Ectodermal cell (in vitro differentiated cells): ENCODE data around the gene KRT34.
"Not testable (repeated sequence)": the region's sequence is repeated elsewhere in the genome, so short reads cannot be mapped to it uniquely, and the experiment has no call there.

Experiments used
- H3K27ac ChIP-seq: 2 replicates; pipeline ENCODE4 v1.7.0; 2013; ENCODE audit warnings: mild to moderate bottlenecking, low read depth, low read length; ENCODE audit not compliant: insufficient read depth, poor library complexity, severe bottlenecking
- H3K27me3 ChIP-seq: 2 replicates; pipeline ENCODE4 v1.7.0; 2013; ENCODE audit warnings: mild to moderate bottlenecking, low read length; ENCODE audit not compliant: insufficient read depth, control insufficient read depth, poor library complexity, severe bottlenecking
- H3K36me3 ChIP-seq: one replicate; pipeline ENCODE4 v1.7.0; 2013; ENCODE audit warnings: low read length; ENCODE audit not compliant: control insufficient read depth, insufficient read depth
- H3K4me1 ChIP-seq: one replicate; pipeline ENCODE4 v1.7.0; 2013; ENCODE audit warnings: low read length; ENCODE audit not compliant: control insufficient read depth, insufficient read depth
- H3K4me3 ChIP-seq: 2 replicates; pipeline ENCODE4 v1.7.0; 2013; ENCODE audit warnings: low read depth, low read length, control low read depth; ENCODE audit not compliant: insufficient read depth
- H3K9me3 ChIP-seq: 2 replicates; pipeline ENCODE4 v1.7.0; 2013; ENCODE audit warnings: mild to moderate bottlenecking, low read length, moderate library complexity; ENCODE audit not compliant: control insufficient read depth
- WGBS, 2 experiments: methylation state at CpG; one replicate each; pipeline ENCODE4 v1.1.7; 2013; ENCODE audit warnings: missing lambda C conversion rate in 2 of 2; 5-methylcytosine and 5-hydroxymethylcytosine counted together

Gene KRT34

DNA sequence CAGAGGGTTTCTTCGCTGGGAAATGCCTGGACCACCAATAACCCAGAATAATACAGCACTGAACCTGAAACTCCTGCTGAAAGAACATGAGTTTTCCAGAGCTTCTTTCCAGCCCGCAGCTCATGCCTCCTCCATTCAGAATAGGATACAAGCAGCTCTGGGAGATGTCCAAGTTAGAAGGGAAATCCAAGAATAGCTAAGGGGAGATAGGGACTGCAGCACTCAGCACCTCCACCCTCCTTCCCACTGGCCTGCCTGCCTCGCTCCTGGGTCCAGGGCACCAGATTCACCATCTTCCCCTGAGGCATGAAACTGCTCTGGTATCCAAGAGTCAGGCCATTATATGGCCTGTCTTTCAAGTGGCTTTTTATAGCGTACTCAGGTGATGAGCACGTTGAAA is 11.2 kb upstream of the KRT34 start:
- Histone ChIP-seq H3K36me3 (no peaks in the 10 kb centered on the region), H3K9me3 (no peaks in the 10 kb centered on the region), H3K27me3 (no peaks in the 10 kb centered on the region), H3K4me3 (no peak overlapping the region), H3K4me1 (no peaks in the 10 kb centered on the region), H3K27ac (no peak overlapping the region)
- 88 to 95% methylated on average over 5 of the region's 5 CpGs for WGBS, 2 experiments

DNA sequence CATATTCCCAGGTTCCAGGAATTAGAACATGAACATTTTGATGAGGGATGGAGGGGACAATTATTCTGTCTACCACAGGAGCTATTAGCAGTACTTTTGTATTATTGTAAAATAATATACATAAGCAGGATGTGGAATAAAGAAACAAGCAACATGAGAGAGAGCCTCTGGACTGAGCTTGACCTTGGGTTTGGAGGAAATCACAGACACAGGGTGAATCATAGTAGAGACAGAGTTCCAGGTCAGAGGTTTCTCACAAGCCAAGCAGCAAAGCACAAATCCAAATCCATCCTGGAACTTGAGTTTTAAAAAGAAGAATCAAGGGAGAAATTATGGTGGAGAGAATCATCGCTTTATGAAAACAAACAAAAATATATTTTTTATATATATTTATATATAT is 10.2 kb upstream of the KRT34 start:
- H3K4me1 ChIP-seq, result no peaks in the 10 kb centered on the region
- no peaks in the 10 kb centered on the region for H3K27me3 ChIP-seq
- H3K4me3 ChIP-seq, result no peak overlapping the region
- H3K27ac ChIP-seq, result no peak overlapping the region
- H3K36me3 ChIP-seq, result no peaks in the 10 kb centered on the region
- H3K9me3 ChIP-seq, result no peaks in the 10 kb centered on the region
- no CpG with 5 or more reads among the region's 1 CpG for WGBS, 2 experiments

DNA sequence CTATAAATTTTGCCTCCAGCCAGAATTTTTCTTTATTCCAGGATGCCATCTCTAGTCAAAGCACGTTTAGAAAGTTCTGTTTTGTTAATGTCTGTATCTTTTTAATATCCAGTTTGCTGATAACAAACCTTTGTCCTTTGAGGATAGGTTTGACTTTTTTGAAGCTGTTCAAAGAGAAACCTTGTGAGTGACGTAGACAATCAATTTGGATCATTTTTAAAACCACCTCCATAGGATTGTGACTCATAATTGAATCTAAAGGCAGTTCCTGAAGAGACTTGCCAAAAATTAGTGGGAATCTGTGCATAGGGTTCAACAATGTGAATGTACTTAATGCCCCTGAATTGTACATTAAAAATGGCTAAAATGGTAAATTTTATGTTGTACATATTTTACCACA is 9.4 kb upstream of the KRT34 start:
- H3K9me3 ChIP-seq, result no peaks in the 10 kb centered on the region
- H3K4me3 ChIP-seq, result no peak overlapping the region
- H3K27ac ChIP-seq, result no peak overlapping the region
- H3K4me1 ChIP-seq, result no peaks in the 10 kb centered on the region
- no peaks in the 10 kb centered on the region for H3K27me3 ChIP-seq
- H3K36me3 ChIP-seq, result no peaks in the 10 kb centered on the region
- 85 to 90% methylated on average over 2 of the region's 2 CpGs for WGBS, 2 experiments

DNA sequence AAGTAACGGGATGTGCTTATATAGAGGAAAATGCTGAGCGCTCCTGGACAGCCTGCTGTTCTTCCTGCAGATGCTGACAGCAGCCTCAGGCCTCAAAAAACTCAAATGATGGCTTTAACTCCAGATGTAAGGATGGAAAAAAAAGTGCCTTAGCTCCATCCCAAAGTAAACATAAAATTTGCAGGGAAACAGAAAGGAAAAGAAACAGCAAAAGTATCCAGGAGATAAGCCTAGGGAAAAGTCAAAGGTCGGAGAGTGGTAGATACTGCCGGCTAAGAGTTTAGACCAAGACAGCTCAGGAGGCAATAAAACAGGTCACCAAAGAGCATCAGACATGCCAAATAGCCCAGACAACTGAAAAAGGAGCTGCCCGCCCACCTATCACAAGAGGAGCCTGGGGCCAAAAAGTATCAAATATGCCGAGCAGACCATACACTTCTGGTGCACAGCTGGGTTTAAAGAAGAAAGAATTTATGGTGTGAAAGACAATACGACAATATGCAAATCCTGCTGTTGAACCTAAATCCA is 8.4 kb upstream of the KRT34 start:
- Histone ChIP-seq H3K4me1 (no peaks in the 10 kb centered on the region), H3K9me3 (no peaks in the 10 kb centered on the region), H3K4me3 (no peak overlapping the region), H3K36me3 (no peaks in the 10 kb centered on the region), H3K27ac (no peak overlapping the region), H3K27me3 (no peaks in the 10 kb centered on the region)
- 91 to 94% methylated on average over 7 of the region's 7 CpGs for WGBS, 2 experiments

DNA sequence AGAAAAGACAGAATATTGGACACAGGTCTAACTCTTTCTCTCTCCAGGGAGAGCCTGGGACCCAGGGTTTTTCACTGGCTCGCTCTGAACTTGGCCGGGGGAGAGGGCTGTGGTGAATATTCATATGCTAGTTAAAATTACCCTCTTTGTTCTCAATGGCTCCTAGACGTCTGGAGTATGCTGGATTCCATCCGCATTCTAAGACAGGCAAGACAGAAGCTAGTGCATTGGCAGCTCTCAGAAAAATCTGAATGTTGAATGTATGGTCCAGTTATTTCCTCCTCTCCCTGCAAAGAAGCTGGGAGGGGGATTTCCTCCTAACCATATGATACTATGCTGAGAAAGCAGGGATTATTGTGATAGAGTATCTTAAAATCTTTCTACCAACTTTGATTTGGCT is 5.6 kb upstream of the KRT34 start:
- no peak overlapping the region for H3K27ac ChIP-seq

DNA sequence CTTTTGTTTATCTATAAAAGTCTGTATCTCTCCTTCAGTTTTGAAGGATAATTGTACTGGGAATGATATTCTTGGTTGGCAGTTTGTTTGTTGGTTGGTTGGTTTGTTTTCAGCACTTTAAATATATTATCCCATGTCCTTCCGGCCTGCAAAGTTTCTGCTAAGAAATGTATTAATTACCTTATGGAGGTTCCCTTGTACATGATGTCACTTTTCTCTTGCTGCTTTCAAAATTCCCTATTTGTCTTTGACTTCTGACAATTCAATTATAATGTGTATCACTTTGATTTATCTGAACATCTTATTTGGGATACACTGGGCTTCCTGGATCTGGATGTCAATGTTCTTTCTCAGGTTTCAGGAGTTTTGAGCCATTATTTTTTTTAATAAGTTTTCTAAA is 4.1 kb upstream of the KRT34 start:
- H3K9me3 ChIP-seq, result no peaks in the 10 kb centered on the region
- 86% methylated on average over 1 of the region's 1 CpG; no CpG with 5 or more reads in 1 of the 2 experiments for WGBS, 2 experiments
- H3K27me3 ChIP-seq, result no peaks in the 10 kb centered on the region
- no peak overlapping the region for H3K27ac ChIP-seq
- H3K4me1 ChIP-seq, result no peaks in the 10 kb centered on the region
- no peaks in the 10 kb centered on the region for H3K36me3 ChIP-seq
- no peak overlapping the region for H3K4me3 ChIP-seq

More for the DNA sequence above, 5.6 kb upstream of the KRT34 start:
- Histone ChIP-seq H3K9me3 (no peaks in the 10 kb centered on the region), H3K4me1 (no peaks in the 10 kb centered on the region), H3K27me3 (no peaks in the 10 kb centered on the region), H3K36me3 (no peaks in the 10 kb centered on the region), H3K4me3 (no peak overlapping the region)
- 77 to 90% methylated on average over 4 of the region's 4 CpGs for WGBS, 2 experiments

DNA sequence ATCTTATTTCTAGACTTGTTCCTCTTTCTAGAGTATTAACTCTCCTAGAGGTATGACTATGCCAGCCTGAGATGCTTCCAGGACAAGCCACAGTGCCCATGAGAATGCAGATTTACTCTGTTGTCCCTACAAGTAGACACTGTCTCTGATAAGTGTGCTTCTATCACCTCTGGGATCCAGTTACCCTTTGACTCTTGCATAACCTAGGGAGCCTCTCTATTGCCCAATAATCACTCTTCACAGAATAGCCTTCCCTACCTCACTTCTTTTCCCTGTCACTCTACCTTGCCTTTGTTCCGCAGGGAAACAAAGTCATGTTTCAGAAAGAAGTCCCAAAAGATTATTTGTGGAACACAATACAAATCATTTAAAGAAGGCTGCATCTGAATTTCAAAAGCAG is 1.6 kb upstream of the KRT34 start:
- no peak overlapping the region for H3K4me3 ChIP-seq
- H3K9me3 ChIP-seq, result no peaks in the 10 kb centered on the region
- H3K27ac ChIP-seq, result no peak overlapping the region
- no peaks in the 10 kb centered on the region for H3K4me1 ChIP-seq
- H3K27me3 ChIP-seq, result no peaks in the 10 kb centered on the region
- H3K36me3 ChIP-seq, result no peaks in the 10 kb centered on the region
- WGBS, 2 experiments, result 89 to 93% methylated on average over 1 of the region's 1 CpG

DNA sequence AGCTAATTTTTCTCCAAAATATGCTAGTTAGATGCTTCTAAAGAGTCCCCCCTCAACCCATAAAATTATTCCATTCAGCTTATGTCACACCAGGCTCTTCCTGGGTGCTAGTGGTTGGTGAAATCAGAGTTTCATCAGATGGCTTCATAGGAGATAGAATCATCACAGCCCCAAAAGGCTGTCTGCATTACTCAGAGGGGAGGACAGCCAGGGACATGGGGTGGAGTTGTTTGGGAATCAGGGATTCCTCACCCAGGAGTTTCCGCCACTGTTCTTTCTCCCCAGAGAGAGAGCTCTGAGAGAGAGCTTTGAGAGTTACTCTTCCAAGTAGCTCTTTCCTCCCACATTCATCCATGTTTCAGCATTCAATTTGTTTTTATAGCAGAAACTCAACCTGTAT is 288 bp upstream of the KRT34 start:
- Histone ChIP-seq H3K27me3 (no peaks in the 10 kb centered on the region), H3K4me1 (no peaks in the 10 kb centered on the region), H3K9me3 (no peaks in the 10 kb centered on the region), H3K36me3 (no peaks in the 10 kb centered on the region), H3K27ac (no peak overlapping the region), H3K4me3 (no peak overlapping the region)
- 97 to 100% methylated on average over 1 of the region's 1 CpG for whole genome bisulfite sequencing, 2 experiments

DNA sequence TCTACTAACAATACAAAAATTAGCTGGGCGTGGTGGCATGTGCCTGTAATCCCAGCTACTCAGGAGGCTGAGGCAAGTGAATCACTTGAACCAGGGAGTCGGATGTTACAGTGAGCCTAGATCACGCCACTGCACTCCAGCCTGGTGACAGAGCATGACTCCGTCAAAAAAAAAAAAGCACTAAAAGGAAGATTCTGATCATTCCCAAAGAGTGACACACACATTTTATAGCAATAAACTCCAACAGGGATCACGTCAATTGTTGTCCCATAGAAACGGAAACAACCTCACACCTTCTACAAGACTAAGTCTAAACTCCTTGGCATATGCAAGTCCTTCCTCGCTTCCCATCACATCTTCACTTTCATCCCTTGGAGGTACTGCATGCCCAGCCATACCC is 2.0 kb downstream of the KRT34 start:
- not testable (repeated sequence) for H3K27me3 ChIP-seq, H3K4me3 ChIP-seq, H3K27ac ChIP-seq, H3K4me1 ChIP-seq, H3K9me3 ChIP-seq, H3K36me3 ChIP-seq
- 92 to 96% methylated on average over 7 of the region's 7 CpGs for WGBS, 2 experiments

DNA sequence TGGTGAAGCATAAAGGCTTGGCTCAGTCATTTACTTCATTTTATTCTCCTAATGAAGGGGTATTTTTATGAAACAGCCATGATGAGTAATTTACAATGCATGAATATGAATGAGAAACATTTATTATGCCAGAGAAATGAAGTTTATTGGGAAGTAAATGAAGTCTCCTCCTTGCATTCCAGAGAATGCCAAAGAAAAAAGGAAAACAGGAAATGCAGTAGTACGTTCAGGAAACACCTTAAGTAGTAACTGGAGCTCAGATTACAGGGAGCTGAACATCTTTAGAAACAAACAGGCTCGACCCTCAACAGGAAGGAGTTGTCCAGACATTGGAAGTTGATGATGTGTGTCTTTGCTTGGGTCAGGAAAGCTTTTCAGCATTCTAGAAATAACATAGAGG is 4.6 kb downstream of the KRT34 start:
- no peak overlapping the region for H3K27ac ChIP-seq
- 80 to 84% methylated on average over 2 of the region's 2 CpGs for WGBS, 2 experiments
- no peaks in the 10 kb centered on the region for H3K9me3 ChIP-seq
- H3K4me1 ChIP-seq, result no peaks in the 10 kb centered on the region
- no peaks in the 10 kb centered on the region for H3K36me3 ChIP-seq
- H3K4me3 ChIP-seq, result no peak overlapping the region
- no peaks in the 10 kb centered on the region for H3K27me3 ChIP-seq

DNA sequence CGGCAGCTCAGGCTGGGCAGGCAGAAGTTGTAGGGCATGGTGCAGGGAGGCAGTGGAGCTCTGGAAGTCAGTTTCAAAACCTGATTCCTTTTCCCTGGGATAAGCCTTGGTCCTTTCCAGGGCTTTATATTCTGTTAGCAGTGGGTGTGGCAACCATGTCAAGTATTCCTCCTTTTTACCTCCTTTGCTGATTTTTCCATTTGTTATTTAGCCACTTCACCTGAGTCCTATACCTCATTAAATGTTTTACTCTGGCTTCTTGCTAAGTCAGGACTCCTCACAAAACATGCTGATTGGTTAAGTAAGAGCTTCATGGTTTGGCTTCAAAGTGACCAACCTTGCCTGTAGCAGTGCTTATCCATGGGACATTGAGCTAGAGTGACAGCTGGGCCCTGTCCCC is 12.4 kb downstream of the KRT34 start, which contains the start of gene KRT33B:
KRT33B (minus strand) TSS at position 101 of the 400 bp plus-strand sequence; CDS start at position 38, 63 bp downstream.
- 82 to 96% methylated on average over 1 of the region's 1 CpG for WGBS, 2 experiments
- H3K36me3 ChIP-seq, result no peaks in the 10 kb centered on the region
- H3K4me1 ChIP-seq, result no peaks in the 10 kb centered on the region
- no peaks in the 10 kb centered on the region for H3K27me3 ChIP-seq
- H3K27ac ChIP-seq, result no peak within 1 kb of the TSS
- H3K9me3 ChIP-seq, result no peaks in the 10 kb centered on the region
- no peak within 1 kb of the TSS for H3K4me3 ChIP-seq
